DND-41 (cell line): Measurements from ENCODE around the gene AKR1A1.

ENCODE experiments used
- CTCF ChIP-seq: IDR thresholded peaks from 2 replicates; pipeline ENCODE4 v1.5.1; 2012; ENCODE audit warnings: borderline replicate concordance, low read length, moderate library complexity, mild to moderate bottlenecking; ENCODE audit not compliant: poor library complexity, severe bottlenecking; ENCODE audit errors: extremely low read depth
- EZH2 ChIP-seq: IDR thresholded peaks from 3 replicates; pipeline ENCODE4 v1.6.1; 2012; ENCODE audit warnings: borderline replicate concordance, low read depth, mild to moderate bottlenecking, moderate library complexity, low read length, inconsistent platforms; ENCODE audit not compliant: severe bottlenecking

DNA sequence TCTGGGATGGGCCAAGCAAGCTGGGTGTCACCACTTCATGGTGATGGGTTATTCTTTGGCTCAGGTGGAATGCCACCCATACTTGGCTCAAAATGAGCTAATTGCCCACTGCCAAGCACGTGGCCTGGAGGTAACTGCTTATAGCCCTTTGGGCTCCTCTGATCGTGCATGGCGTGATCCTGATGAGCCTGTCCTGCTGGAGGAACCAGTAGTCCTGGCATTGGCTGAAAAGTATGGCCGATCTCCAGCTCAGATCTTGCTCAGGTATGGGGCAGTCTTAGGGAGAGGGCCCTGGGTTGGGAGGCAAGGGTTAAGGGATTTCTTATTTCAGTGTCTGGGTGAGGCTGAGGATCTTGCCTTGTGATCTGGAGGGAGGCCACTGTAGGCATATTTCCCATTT is 17.8 kb downstream of the AKR1A1 start:
- TF ChIP-seq CTCF (no peak), EZH2 (no peak)
